HepG2 (cell line): ENCODE results near the gene NFIC. TPM values are rescaled to one million over a fixed set of nuclear protein-coding genes. Genes with fewer than 3 reads are reported as not detected.

Experiments
- ATAC-seq: fragments of 200-7000 bp; cut with Tn5 transposase; 3 replicates; pipeline ENCODE4 v1.9.1; 2020; ENCODE audit warnings: mild to moderate bottlenecking, moderate library complexity
- BruUV-seq: library from RNA; stranded (reverse); fragments of 400-500 nt; replicated peaks from 2 replicates; lab custom pipeline; 2021; lab: Mats Ljungman, UMichigan
- CTCF ChIA-PET: fragments of 300-600 bp; formaldehyde crosslinking; extraction: SDS; loops from one replicate; lab custom pipeline; 2021; ENCODE audit warnings: low total read pairs, inconsistent platforms, low intra/inter-chr PET ratio; lab: Yijun Ruan, JAX
- POLR2A ChIA-PET: fragments of 350-600 bp; sonication (Branson Sonifier 250); formaldehyde crosslinking; loops from one replicate; lab custom pipeline; 2020; ENCODE audit warnings: antibody characterized with exemption, inconsistent platforms; lab: Yijun Ruan, JAX
- DNase-seq: peaks from one replicate; pipeline ENCODE4 v3.0.0-alpha.2; 2015; ENCODE audit warnings: low spot score
- FAIRE-seq: peaks from 3 replicates; lab custom pipeline; 2011; peaks lifted over from hg19 to GRCh38; lab: Jason Lieb, UNC
- H2AFZ ChIP-seq: one replicate; pipeline ENCODE4 v1.6.1; 2011; ENCODE audit warnings: low read length, inconsistent platforms
- H3K27ac ChIP-seq: fragments of 300-600 bp; 3 replicates; pipeline ENCODE4 v1.8.0; 2011; ENCODE audit warnings: mixed run types, mild to moderate bottlenecking, mixed read lengths, low read length, inconsistent platforms; ENCODE audit not compliant: insufficient read depth; ENCODE audit errors: extremely low read length
- H3K27me3 ChIP-seq, 2 experiments: fragments of 200-600 bp in 1 of 2; 2 replicates in 1 of 2; 3 replicates in 1 of 2; pipeline versions ENCODE4 v1.6.0 to v1.8.0; 2011; ENCODE audit warnings: low read length in 2 of 2, mild to moderate bottlenecking in 2 of 2, moderate library complexity in 2 of 2, inconsistent platforms in 1 of 2; ENCODE audit not compliant: insufficient read depth in 2 of 2, control insufficient read depth in 1 of 2
- H3K36me3 ChIP-seq, 2 experiments: fragments of 200-600 bp in 1 of 2; replicated peaks in 1 of 2; 2 replicates in 1 of 2; 3 replicates in 1 of 2; pipeline versions ENCODE4 v1.5.1 to v1.8.0; 2011; ENCODE audit warnings: low read length in 2 of 2, inconsistent platforms in 1 of 2; ENCODE audit not compliant: insufficient read depth in 2 of 2, control insufficient read depth in 1 of 2
- H3K4me1 ChIP-seq: 2 replicates; pipeline ENCODE4 v1.5.1; 2012; ENCODE audit warnings: low read length, inconsistent platforms; ENCODE audit not compliant: insufficient read depth
- H3K4me2 ChIP-seq: 2 replicates; pipeline ENCODE4 v1.6.0; 2011; ENCODE audit warnings: low read depth, low read length, inconsistent platforms
- H3K4me3 ChIP-seq, 3 experiments: fragments of 200-600 bp in 1 of 3; sonication (generic), shearing (Covaris generic) in 1 of 3; replicated peaks in 1 of 3; 2 replicates each; pipeline ENCODE4 v1.5.1; 2011 to 2016; ENCODE audit warnings: low read length in 3 of 3, inconsistent platforms in 2 of 3, low read depth in 2 of 3, mild to moderate bottlenecking in 2 of 3, control low read depth in 1 of 3, mixed read lengths in 1 of 3; ENCODE audit not compliant: insufficient read depth in 1 of 3
- H3K79me2 ChIP-seq: one replicate; pipeline ENCODE4 v1.6.1; 2011; ENCODE audit warnings: low read length, inconsistent platforms; ENCODE audit not compliant: insufficient read depth
- H3K9ac ChIP-seq: 2 replicates; pipeline ENCODE4 v1.6.0; 2011; ENCODE audit warnings: mild to moderate bottlenecking, low read depth, low read length, inconsistent platforms; ENCODE audit not compliant: insufficient read depth
- H3K9me3 ChIP-seq: 2 replicates; pipeline ENCODE4 v1.5.1; 2012; ENCODE audit warnings: mild to moderate bottlenecking, low read length
- H4K20me1 ChIP-seq: 2 replicates; pipeline ENCODE4 v1.6.0; 2011; ENCODE audit warnings: inconsistent platforms, mild to moderate bottlenecking, low read length, moderate library complexity; ENCODE audit not compliant: insufficient read depth
- BORCS8-MEF2B ChIP-seq: sonication (generic); formaldehyde crosslinking; IDR thresholded peaks from 2 replicates; pipeline ENCODE4 v1.8.0; 2022; ENCODE audit warnings: mild to moderate bottlenecking, missing genetic modification reagents
- FLYWCH1 ChIP-seq: sonication (generic); formaldehyde crosslinking; IDR thresholded peaks from 2 replicates; pipeline ENCODE4 v1.8.1; 2023; ENCODE audit warnings: mild to moderate bottlenecking, missing genetic modification reagents
- GMEB1 ChIP-seq: sonication (generic); formaldehyde crosslinking; IDR thresholded peaks from 2 replicates; pipeline ENCODE4 v1.5.1; 2020; ENCODE audit warnings: missing genetic modification reagents, mild to moderate bottlenecking, borderline replicate concordance
- PAF1 ChIP-seq: IDR thresholded peaks from 2 replicates; pipeline ENCODE4 v1.6.1; 2016; ENCODE audit warnings: missing genetic modification reagents, missing compliant biosample characterization
- RFXAP ChIP-seq: sonication (generic); formaldehyde crosslinking; IDR thresholded peaks from 2 replicates; pipeline ENCODE4 v1.4.0; 2020; ENCODE audit warnings: missing genetic modification reagents, borderline replicate concordance
- STAT5B ChIP-seq: sonication (generic); formaldehyde crosslinking; IDR thresholded peaks from 2 replicates; pipeline ENCODE4 v1.4.0; 2020; ENCODE audit warnings: missing genetic modification reagents
- TAF1 ChIP-seq: sonication (generic); formaldehyde crosslinking; IDR thresholded peaks from 2 replicates; pipeline ENCODE4 v1.4.0; 2020; ENCODE audit warnings: missing genetic modification reagents
- ZNF20 ChIP-seq: sonication (generic); formaldehyde crosslinking; IDR thresholded peaks from 2 replicates; pipeline ENCODE4 v1.4.0; 2020; ENCODE audit warnings: mild to moderate bottlenecking, moderate library complexity, missing genetic modification reagents
- ZNF317 ChIP-seq: sonication (generic); formaldehyde crosslinking; IDR thresholded peaks from 2 replicates; pipeline ENCODE4 v1.5.0; 2020; ENCODE audit warnings: mild to moderate bottlenecking, missing genetic modification reagents
- ZNF44 ChIP-seq: sonication (generic); formaldehyde crosslinking; IDR thresholded peaks from 2 replicates; pipeline ENCODE4 v1.5.1; 2020; ENCODE audit warnings: mild to moderate bottlenecking, missing genetic modification reagents
- ZNF557 ChIP-seq: sonication (generic); formaldehyde crosslinking; IDR thresholded peaks from 2 replicates; pipeline ENCODE4 v1.4.0; 2020; ENCODE audit warnings: missing genetic modification reagents
- ZNF841 ChIP-seq: sonication (generic); formaldehyde crosslinking; IDR thresholded peaks from 2 replicates; pipeline ENCODE4 v1.8.1; 2023; ENCODE audit warnings: missing genetic modification reagents, borderline replicate concordance
- ZNF891 ChIP-seq: sonication (generic); formaldehyde crosslinking; IDR thresholded peaks from 2 replicates; pipeline ENCODE4 v1.5.0; 2020; ENCODE audit warnings: mild to moderate bottlenecking, missing genetic modification reagents
- ZSCAN31 ChIP-seq: sonication (generic); formaldehyde crosslinking; IDR thresholded peaks from 2 replicates; pipeline ENCODE4 v1.5.0; 2020; ENCODE audit warnings: low read depth, mild to moderate bottlenecking, missing genetic modification reagents
- WGBS: methylation state at CpG from one replicate; pipeline ENCODE4 v1.1.6; 2017; ENCODE audit warnings: low lambda C conversion rate; 5-methylcytosine and 5-hydroxymethylcytosine counted together
- in situ Hi-C: cut with HindIII; loops from 2 replicates; pipeline ENCODE4 v1.10.0; 2017; ENCODE audit warnings: low pct_unique_long_range_greater_than_20kb; ENCODE audit not compliant: extremely low pct_ligation_motif_present
- intact Hi-C: fragments of 100-400 bp; cut with micrococcal nuclease; formaldehyde crosslinking; loops from one replicate; pipeline ENCODE4 v1.10.0; 2022; ENCODE audit not compliant: unreplicated experiment
- polyA plus RNA-seq, 8 experiments: library from polyadenylated mRNA; depleted of rRNA in 3 of 8; stranded (reverse) in 7 of 8; unstranded in 1 of 8; fragments of >200 nt; fragmentation: Illumina TruSeq in 4 of 8; extraction: Trizol in 4 of 8; gene quantifications; 2 replicates each; pipeline versions ENCODE4 v1.2.1 to v1.2.3, GENCODE V29; 2011 to 2016; ENCODE audit warnings: low read depth in 4 of 8, missing spikeins in 1 of 8, mixed read lengths in 1 of 8; ENCODE audit not compliant: insufficient read depth in 1 of 8
- total RNA-seq, 5 experiments: library from RNA; depleted of rRNA; stranded (reverse); fragments of >200 nt; fragmentation: Illumina TruSeq; extraction: Trizol; gene quantifications; 2 replicates each; pipeline ENCODE4 v1.2.3, GENCODE V29; 2016; ENCODE audit warnings: low read depth in 1 of 5

Gene NFIC
- total and polyA plus RNA-seq, 2 of the 13 experiments (the other 11 are each of a cell fraction or from before 2014, with no cell fraction given): 1.3 to 2.5 TPM

GRCh38 chr19:3392480-3392879, 26.1 kb downstream of the NFIC start:
- ATAC-seq (no peak), FAIRE-seq (no peak), DNase-seq (no peak)
- intact Hi-C loops (no loop called here), in situ Hi-C loops (no loop called here)
- H3K36me3 ChIP-seq: peaks cover 0 to 1% of the 10 kb centered on the region in 2 experiments; a peak in 1 of 5 replicates
- no peak overlapping the region for H3K9ac ChIP-seq
- POLR2A ChIA-PET: no interaction called here
- CTCF ChIA-PET: no interaction called here
- no peaks in the 10 kb centered on the region for H3K9me3 ChIP-seq
- H3K4me2 ChIP-seq: no peak overlapping the region
- peaks cover 3% of the 10 kb centered on the region for H3K79me2 ChIP-seq
- no peaks in the 10 kb centered on the region for H3K27me3 ChIP-seq
- no peak overlapping the region for H2AFZ ChIP-seq
- TF ChIP-seq TAF1 (CRISPR knock-in tag) (no peak), PAF1 (CRISPR knock-in tag) (no peak), STAT5B (CRISPR knock-in tag) (no peak), ZNF20 (no peak)
- no peak overlapping the region for H3K4me3 ChIP-seq
- H3K4me1 ChIP-seq: peaks cover 37% of the 10 kb centered on the region
- no peaks in the 10 kb centered on the region for H4K20me1 ChIP-seq
- WGBS: 91% methylated on average over 4 of the region's 11 CpGs
- H3K27ac ChIP-seq: no peak overlapping the region
- BruUV-seq: no TSS peak

GRCh38 chr19:3396881-3397265, 30.5 kb downstream of the NFIC start:
- H3K27me3 ChIP-seq: no peaks in the 10 kb centered on the region
- H3K9ac ChIP-seq: peak overlapping the region; percentile 76
- CTCF ChIA-PET: no interaction called here
- ATAC-seq (no peak), DNase-seq (no peak), FAIRE-seq (no peak)
- 88% methylated on average over 6 of the region's 8 CpGs for WGBS
- intact Hi-C loops: no loop called here
- H3K4me3 ChIP-seq: peak overlapping the region in 1 of 3 experiments; percentile 36; a peak in 2 of 6 replicates
- TF ChIP-seq ZSCAN31 (CRISPR knock-in tag): peak; percentile 27; the same call in 1 of the 2 replicates
- no peak for TF ChIP-seq ZNF44 (CRISPR knock-in tag)
- TF ChIP-seq ZNF557 (CRISPR knock-in tag): 0 out of 2 replicates have a peak, but pooled peaks have one; percentile 14
- TF ChIP-seq BORCS8-MEF2B (CRISPR knock-in tag): no peak
- 0 out of 2 replicates have a peak, but pooled peaks have one; percentile 47 for TF ChIP-seq ZNF891 (CRISPR knock-in tag)
- TF ChIP-seq ZNF317 (CRISPR knock-in tag): 0 out of 2 replicates have a peak, but pooled peaks have one; percentile 8
- TF ChIP-seq RFXAP: no peak
- TF ChIP-seq ZNF841 (CRISPR knock-in tag): no peak
- 0 out of 2 replicates have a peak, but pooled peaks have one; percentile 65 for TF ChIP-seq FLYWCH1 (CRISPR knock-in tag)
- 0 out of 2 replicates have a peak, but pooled peaks have one; percentile 0 for TF ChIP-seq GMEB1 (CRISPR knock-in tag)
- H3K27ac ChIP-seq: peak overlapping the region; percentile 89
- H3K36me3 ChIP-seq: no peaks in the 10 kb centered on the region; a peak in 1 of 5 replicates
- H3K4me2 ChIP-seq: peak overlapping the region; percentile 55
- peaks cover 36% of the 10 kb centered on the region for H3K4me1 ChIP-seq
- H3K79me2 ChIP-seq: peaks cover 3% of the 10 kb centered on the region
- H3K9me3 ChIP-seq: no peaks in the 10 kb centered on the region
- in situ Hi-C loops: no loop called here
- POLR2A ChIA-PET: interaction anchor here (0.6 to 2.8 kb wide), 5 partner anchors 11 to 910 kb away, joined by 3 to 10 read pairs (median 3); no protein-coding TSS in a partner anchor
- BruUV-seq: no TSS peak
- H2AFZ ChIP-seq: no peak overlapping the region
- no peaks in the 10 kb centered on the region for H4K20me1 ChIP-seq
